Ectodermal cell (in vitro differentiated cells): ENCODE data around the gene SPATA31C1.

Experiments used
- H3K27ac ChIP-seq: 2 replicates; pipeline ENCODE4 v1.7.0; 2013; ENCODE audit warnings: mild to moderate bottlenecking, low read depth, low read length; ENCODE audit not compliant: insufficient read depth, poor library complexity, severe bottlenecking
- H3K27me3 ChIP-seq: 2 replicates; pipeline ENCODE4 v1.7.0; 2013; ENCODE audit warnings: mild to moderate bottlenecking, low read length; ENCODE audit not compliant: insufficient read depth, control insufficient read depth, poor library complexity, severe bottlenecking
- H3K36me3 ChIP-seq: one replicate; pipeline ENCODE4 v1.7.0; 2013; ENCODE audit warnings: low read length; ENCODE audit not compliant: control insufficient read depth, insufficient read depth
- H3K4me1 ChIP-seq: one replicate; pipeline ENCODE4 v1.7.0; 2013; ENCODE audit warnings: low read length; ENCODE audit not compliant: control insufficient read depth, insufficient read depth
- H3K4me3 ChIP-seq: 2 replicates; pipeline ENCODE4 v1.7.0; 2013; ENCODE audit warnings: low read depth, low read length, control low read depth; ENCODE audit not compliant: insufficient read depth
- H3K9me3 ChIP-seq: 2 replicates; pipeline ENCODE4 v1.7.0; 2013; ENCODE audit warnings: mild to moderate bottlenecking, low read length, moderate library complexity; ENCODE audit not compliant: control insufficient read depth
- WGBS, 2 experiments: methylation state at CpG; one replicate each; pipeline ENCODE4 v1.1.7; 2013; ENCODE audit warnings: missing lambda C conversion rate in 2 of 2; 5-methylcytosine and 5-hydroxymethylcytosine counted together

Gene SPATA31C1

DNA sequence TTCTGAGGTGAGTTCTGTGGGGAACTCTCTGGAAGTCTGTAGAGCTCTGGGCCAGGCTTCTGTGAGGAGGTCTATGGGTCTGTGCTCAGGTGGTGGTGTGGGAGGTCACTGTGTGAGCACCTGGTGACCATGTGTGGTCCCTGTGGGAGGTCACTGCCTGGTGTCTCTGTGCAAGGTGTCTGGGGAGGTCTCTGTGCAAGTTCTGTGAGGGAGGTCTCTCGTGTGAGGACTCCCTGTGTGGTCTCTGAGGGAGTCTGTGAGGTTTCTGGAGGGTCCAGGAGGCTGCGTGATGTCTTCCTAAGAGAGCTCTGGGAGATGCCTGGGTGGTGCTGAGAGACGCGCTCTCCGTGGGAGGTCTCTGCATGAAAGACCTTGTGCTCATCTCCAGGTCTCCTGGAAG is 41.1 kb upstream of the SPATA31C1 start:
- no peaks in the 10 kb centered on the region for H3K9me3 ChIP-seq
- H3K27ac ChIP-seq = no peak overlapping the region
- no peaks in the 10 kb centered on the region for H3K36me3 ChIP-seq
- H3K27me3 ChIP-seq = no peaks in the 10 kb centered on the region
- H3K4me1 ChIP-seq = peaks cover 3% of the 10 kb centered on the region
- H3K4me3 ChIP-seq = no peak overlapping the region
- WGBS, 2 experiments = 93 to 94% methylated on average over 5 of the region's 5 CpGs

DNA sequence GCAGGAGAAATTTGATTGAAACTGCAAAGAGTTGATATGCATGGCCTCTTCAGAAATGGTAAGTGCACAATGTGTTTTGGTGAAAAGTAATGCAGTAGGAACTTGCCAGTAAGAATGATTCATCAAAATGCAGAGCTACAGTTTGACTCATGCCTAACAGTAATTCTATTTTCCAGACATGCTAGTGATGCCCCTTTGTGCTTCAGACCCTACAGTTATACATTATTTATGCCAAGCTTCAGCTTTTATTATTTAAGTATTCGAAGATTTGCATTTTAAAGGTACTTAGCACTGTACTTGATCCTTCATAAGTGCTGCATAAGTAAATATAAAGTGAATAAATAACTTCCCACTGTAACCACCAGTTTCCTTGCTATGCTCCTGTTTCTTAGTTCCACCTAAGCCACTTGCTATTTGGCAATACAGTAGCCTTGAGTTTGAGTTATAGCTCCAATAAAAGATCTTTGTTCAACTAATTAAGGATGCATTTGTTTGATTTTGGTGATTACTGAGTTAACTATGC is 38.7 kb upstream of the SPATA31C1 start:
- Histone ChIP-seq H3K36me3 (no peaks in the 10 kb centered on the region), H3K9me3 (no peaks in the 10 kb centered on the region)
- WGBS, 2 experiments = 80% methylated on average over 1 of the region's 1 CpG; no CpG with 5 or more reads in 1 of the 2 experiments

DNA sequence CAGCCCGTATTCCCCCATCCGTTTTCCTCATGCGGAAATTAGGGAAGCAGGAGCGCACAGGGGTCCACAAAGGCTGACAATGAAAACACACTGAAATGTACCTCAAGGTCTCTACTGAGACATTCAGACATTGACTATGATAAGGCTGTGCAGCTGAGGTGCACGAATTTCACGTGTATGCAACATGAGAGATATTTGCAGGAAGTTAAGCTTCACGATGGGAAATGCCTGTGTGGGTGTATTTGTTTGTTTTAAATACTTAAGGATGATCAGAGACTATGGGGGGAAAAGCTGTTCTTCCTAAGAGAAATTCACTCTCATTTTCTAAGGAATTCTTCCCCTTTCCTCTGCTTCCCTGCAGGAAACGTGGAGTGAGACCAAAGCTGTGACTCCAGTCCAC is 37.6 kb upstream of the SPATA31C1 start:
- Histone ChIP-seq H3K4me1 (peaks cover 5% of the 10 kb centered on the region), H3K9me3 (no peaks in the 10 kb centered on the region), H3K27ac (no peak overlapping the region), H3K4me3 (no peak overlapping the region), H3K27me3 (no peaks in the 10 kb centered on the region), H3K36me3 (no peaks in the 10 kb centered on the region)
- 83 to 84% methylated on average over 8 of the region's 8 CpGs for WGBS, 2 experiments

More for the DNA sequence above, 38.7 kb upstream of the SPATA31C1 start:
- Histone ChIP-seq H3K27ac (no peak overlapping the region), H3K4me1 (peaks cover 5% of the 10 kb centered on the region), H3K4me3 (no peak overlapping the region), H3K27me3 (no peaks in the 10 kb centered on the region)

DNA sequence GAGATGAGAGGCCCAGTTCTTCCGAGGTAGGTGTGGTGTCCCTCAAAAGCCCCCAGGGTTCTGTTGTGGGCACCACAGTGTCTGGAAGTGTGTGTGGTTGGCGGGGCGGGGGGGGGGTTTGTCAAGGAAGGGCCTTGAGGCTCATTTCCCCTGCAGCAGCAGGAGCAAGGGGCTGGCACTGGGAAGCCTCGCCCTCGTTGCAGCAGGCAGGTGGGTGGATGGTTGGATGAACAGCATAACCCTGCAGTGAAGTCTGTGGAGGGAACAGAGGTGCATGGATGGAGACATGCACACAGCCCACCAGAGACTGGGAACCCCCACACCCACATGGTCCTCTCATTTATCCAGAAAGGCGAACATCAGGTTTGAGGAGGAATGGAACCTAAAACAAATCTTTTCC is 37.1 kb upstream of the SPATA31C1 start:
- Histone ChIP-seq H3K9me3 (no peaks in the 10 kb centered on the region), H3K4me1 (peaks cover 5% of the 10 kb centered on the region), H3K36me3 (no peaks in the 10 kb centered on the region), H3K27ac (no peak overlapping the region), H3K27me3 (no peaks in the 10 kb centered on the region), H3K4me3 (no peak overlapping the region)
- WGBS, 2 experiments = 90 to 95% methylated on average over 6 of the region's 6 CpGs

DNA sequence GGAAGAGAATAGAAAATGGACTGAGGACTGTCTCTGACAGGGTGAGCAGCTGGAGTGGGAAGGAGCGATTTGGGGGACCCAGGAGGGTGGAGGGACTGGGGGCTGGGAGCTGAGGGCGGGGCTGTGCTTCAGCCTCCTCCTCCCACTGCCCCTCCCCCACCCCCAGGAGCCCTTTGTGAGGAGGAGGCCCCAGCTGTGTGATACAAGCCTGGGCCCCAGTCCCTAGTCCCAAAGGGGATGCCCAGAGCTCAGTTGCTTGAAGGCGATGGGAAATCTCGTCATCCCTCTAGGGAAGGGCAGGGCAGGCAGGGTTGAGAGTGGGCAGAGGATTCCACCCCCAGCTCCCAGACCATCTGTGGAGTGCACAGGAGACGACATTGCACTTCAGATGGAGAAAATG is 35.1 kb upstream of the SPATA31C1 start, which contains the start of gene SPATA31E1:
SPATA31E1 (plus strand) TSS at position 251 of the 400 bp plus-strand sequence; CDS start at position 266, 15 bp downstream.
- Histone ChIP-seq H3K4me3 (no peak within 1 kb of the TSS), H3K4me1 (peaks cover 5% of the 10 kb centered on the region), H3K36me3 (no peaks in the 10 kb centered on the region), H3K9me3 (no peaks in the 10 kb centered on the region), H3K27ac (no peak within 1 kb of the TSS), H3K27me3 (no peaks in the 10 kb centered on the region)
- WGBS, 2 experiments = 41 to 48% methylated on average over 4 to 5 of the region's 5 CpGs

DNA sequence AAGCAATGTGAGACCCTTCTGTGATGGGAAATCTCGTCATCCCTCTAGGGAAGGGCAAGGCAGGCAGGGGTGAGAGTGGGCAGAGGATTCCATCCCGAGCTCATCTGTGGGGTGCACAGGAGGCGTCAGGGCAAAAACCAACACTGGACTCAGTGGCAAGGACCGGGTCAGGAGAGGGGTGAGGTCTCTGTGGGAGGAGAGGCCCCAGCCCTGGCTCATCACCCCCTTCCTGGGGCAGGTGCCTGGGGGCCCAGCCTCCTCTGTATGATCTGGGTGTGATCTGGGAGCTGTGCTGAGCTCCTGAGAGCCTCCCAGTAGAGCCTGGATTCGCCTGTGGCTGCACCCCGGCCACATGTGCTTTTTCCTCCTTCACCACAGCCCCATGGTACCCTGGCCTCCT is 34.5 kb upstream of the SPATA31C1 start:
- Histone ChIP-seq H3K4me3 (no peak overlapping the region), H3K4me1 (peaks cover 5% of the 10 kb centered on the region), H3K9me3 (no peaks in the 10 kb centered on the region), H3K36me3 (no peaks in the 10 kb centered on the region), H3K27me3 (no peaks in the 10 kb centered on the region), H3K27ac (no peak overlapping the region)
- 87 to 89% methylated on average over 6 of the region's 6 CpGs for WGBS, 2 experiments

DNA sequence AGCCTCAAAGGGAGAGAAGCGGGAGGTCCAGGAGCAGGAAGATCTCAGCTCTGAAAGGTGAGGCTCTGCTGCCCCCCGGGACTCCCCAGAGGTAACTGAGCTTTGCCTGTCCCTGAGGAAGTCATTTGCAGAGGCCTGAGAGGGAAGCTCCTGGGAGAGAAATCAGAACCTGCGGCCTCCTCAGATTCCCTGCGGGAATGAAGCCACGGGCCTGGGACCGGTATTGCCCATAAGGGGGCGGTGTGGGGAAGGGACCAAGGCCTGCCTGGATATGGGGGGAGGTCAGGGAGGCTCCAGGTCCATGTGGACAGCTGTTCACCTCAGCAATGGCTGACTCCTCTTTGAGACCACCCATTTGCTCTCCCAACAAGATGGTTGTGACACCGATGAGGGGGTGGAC is 33.8 kb upstream of the SPATA31C1 start:
- H3K36me3 ChIP-seq = no peaks in the 10 kb centered on the region
- peaks cover 5% of the 10 kb centered on the region for H3K4me1 ChIP-seq
- H3K27ac ChIP-seq = no peak overlapping the region
- no peak overlapping the region for H3K4me3 ChIP-seq
- no peaks in the 10 kb centered on the region for H3K9me3 ChIP-seq
- WGBS, 2 experiments = 78 to 79% methylated on average over 8 of the region's 8 CpGs
- no peaks in the 10 kb centered on the region for H3K27me3 ChIP-seq

DNA sequence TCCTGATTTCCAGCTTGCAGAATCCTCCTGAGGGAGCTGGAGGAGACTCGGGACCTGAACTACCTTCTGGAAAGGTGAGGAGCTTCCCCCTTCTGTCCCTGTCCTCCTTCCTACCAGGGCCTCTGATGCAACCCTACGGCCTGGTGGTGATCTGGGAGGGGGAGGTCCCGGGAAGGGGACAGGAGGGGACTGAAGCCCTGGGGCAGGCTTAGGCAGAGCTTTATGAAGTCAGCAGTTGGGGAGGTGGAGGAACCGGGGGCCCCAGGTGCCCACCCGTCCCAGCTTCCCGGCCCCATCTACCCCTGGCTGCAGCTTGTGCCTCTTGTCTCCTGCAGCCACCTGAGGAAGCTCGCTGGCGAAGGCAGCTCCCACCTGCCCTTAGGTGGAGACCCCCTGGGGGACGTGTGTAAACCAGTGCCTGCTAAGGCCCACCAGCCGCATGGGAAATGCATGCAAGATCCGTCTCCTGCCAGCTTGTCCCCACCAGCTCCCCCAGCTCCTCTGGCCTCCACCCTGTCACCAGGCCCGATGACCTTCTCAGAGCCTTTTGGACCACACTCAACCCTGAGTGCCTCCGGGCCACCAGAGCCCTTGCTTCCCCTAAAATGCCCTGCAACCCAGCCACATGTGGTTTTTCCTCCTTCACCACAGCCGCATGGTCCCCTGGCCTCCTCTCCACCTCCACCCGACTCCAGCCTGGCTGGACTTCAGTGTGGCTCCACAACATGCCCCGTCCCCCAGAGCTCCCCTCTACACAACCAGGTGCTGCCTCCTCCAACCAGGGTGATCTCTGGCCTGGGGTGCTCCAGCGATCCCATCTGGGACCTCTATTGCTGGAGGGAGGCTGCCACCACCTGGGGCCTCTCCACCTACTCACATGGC is 32.9 kb upstream of the SPATA31C1 start:
- Histone ChIP-seq H3K27me3 (no peaks in the 10 kb centered on the region), H3K9me3 (no peaks in the 10 kb centered on the region), H3K4me3 (no peak overlapping the region), H3K36me3 (no peaks in the 10 kb centered on the region), H3K4me1 (peaks cover 5% of the 10 kb centered on the region), H3K27ac (no peak overlapping the region)
- WGBS, 2 experiments = 95 to 96% methylated on average over 17 of the region's 17 CpGs

DNA sequence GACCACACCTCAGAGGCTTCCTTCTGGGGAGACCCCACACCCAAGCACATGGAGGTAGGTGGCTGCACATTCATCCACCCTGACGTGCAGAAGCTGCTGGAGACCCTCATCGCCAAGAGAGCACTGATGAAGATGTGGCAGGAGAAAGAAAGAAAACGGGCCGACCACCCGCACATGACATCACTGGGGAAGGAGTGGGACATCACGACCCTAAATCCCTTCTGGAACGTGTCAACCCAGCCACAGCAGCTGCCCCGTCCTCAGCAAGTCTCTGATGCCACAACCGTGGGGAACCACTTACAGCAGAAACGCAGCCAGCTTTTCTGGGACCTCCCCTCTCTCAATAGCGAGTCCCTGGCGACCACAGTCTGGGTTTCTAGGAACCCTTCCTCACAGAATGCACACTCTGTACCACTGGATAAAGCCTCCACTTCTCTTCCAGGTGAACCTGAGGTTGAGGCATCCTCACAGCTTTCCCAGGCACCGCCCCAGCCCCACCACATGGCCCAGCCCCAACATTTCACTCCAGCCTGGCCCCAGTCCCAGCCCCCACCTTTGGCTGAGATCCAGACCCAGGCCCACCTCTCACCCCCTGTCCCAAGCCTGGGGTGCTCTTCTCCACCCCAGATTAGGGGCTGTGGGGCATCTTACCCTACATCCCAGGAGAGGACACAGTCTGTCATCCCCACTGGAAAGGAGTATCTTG is 32.1 kb upstream of the SPATA31C1 start:
- H3K9me3 ChIP-seq = no peaks in the 10 kb centered on the region
- no peak overlapping the region for H3K4me3 ChIP-seq
- H3K27ac ChIP-seq = no peak overlapping the region
- H3K27me3 ChIP-seq = no peaks in the 10 kb centered on the region
- peaks cover 5% of the 10 kb centered on the region for H3K4me1 ChIP-seq
- WGBS, 2 experiments = 95% methylated on average over 13 of the region's 13 CpGs
- H3K36me3 ChIP-seq = no peaks in the 10 kb centered on the region
